H1 (cell line): ENCODE measurements around the gene BNC2. TPM values are rescaled to one million over a fixed set of nuclear protein-coding genes. Genes with fewer than 3 reads are reported as not detected.

Experiments
- GABPA ChIP-seq: IDR thresholded peaks from 2 replicates; pipeline ENCODE4 v1.6.1; 2011; ENCODE audit warnings: mild to moderate bottlenecking, low read length, moderate library complexity, borderline replicate concordance; ENCODE audit not compliant: insufficient read depth
- KDM4A ChIP-seq: IDR thresholded peaks from one replicate; pipeline ENCODE4 v1.7.1; 2012; ENCODE audit warnings: low read depth, mild to moderate bottlenecking, moderate library complexity, low read length, inconsistent platforms; ENCODE audit not compliant: severe bottlenecking
- POLR2A ChIP-seq, 2 experiments: IDR thresholded peaks; 1 replicate in 1 of 2; 2 replicates in 1 of 2; pipeline ENCODE4 v1.6.1; 2011; ENCODE audit warnings: low read depth in 2 of 2, low read length in 2 of 2, mild to moderate bottlenecking in 2 of 2; ENCODE audit errors: control extremely low read depth in 1 of 2
- SIX5 ChIP-seq: IDR thresholded peaks from 2 replicates; pipeline ENCODE4 v1.6.1; 2011; ENCODE audit warnings: mild to moderate bottlenecking, low read depth, low read length
- polyA plus RNA-seq, 7 experiments: library from polyadenylated mRNA; depleted of rRNA in 3 of 7; stranded (reverse) in 5 of 7; unstranded in 2 of 7; fragments of >200 nt in 5 of 7; fragments of 200-250 nt in 2 of 7; gene quantifications; 1 replicate in 5 of 7; 2 replicates in 1 of 7; 4 replicates in 1 of 7; pipeline versions ENCODE4 v1.2.1 to v1.2.3, GENCODE V29; 2011 to 2013; ENCODE audit warnings: missing spikeins in 2 of 7, mixed read lengths in 2 of 7
- total RNA-seq: library from RNA; stranded (reverse); fragmentation: NEBNext Ultra II Directional; extraction: Animal tissue kit (Norgen Biotek cat#: 25700); gene quantifications from 2 replicates; pipeline ENCODE4 v1.2.1, GENCODE V29; 2021

The BNC2 gene
- total and polyA plus RNA-seq, 2 of the 8 experiments (the other 6 are each of a cell fraction or from before 2014, with no cell fraction given) = 16.0 to 26.8 TPM

DNA sequence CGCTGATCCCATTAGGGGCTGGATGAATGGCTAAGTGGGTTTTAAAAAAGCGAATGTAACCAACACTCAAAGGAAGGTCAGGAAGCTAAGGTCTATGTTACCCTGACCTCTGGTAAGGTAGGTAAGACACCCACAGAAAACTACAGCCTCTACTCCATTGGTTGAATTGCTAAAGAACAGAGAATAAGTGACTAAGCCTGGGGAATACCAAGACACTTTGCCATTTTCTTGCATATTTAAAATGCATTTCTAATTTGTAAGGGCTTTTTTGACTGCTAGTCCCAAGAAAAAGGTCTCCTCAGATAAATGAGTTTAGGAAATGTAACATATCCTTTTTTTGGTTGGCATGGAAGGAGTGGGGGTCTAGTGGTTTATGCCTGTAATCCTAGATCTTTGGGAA lies 368.7 kb downstream of the BNC2 start (continued):
- TF ChIP-seq GABPA (no peak), POLR2A (IDR thresholded peaks at IDR 0.05; ENCODE audit: control extremely low read depth in 1 of 2, low read depth in 2 of 2, low read length in 2 of 2) (no peak), SIX5 (no peak), KDM4A (no peak)
